SKM-1 treated with dmso at 0.1 percent for 144 hours (cell line): Measurements from ENCODE around the gene SPAG6.

Experiments
- DNase-seq: peaks from one replicate; lab custom pipeline; 2025; ENCODE audit not compliant: unreplicated experiment; lab: John Stamatoyannopoulos, UW

The SPAG6 gene

GRCh38 chr10:22429981-22430421 is 84.7 kb downstream of the SPAG6 start:
- DNase-seq, result no peak

GRCh38 chr10:22433875-22434274 is 88.6 kb downstream of the SPAG6 start:
- no peak for DNase-seq

- no peak for DNase-seq
Measured at GRCh38 chr10:22434521-22434920, 89.2 kb downstream of the SPAG6 start.

- no peak for DNase-seq
Measured at GRCh38 chr10:22435650-22436049, 90.4 kb downstream of the SPAG6 start.

- no peak for DNase-seq
Measured at GRCh38 chr10:22436526-22436892, 91.2 kb downstream of the SPAG6 start.

GRCh38 chr10:22436893-22437619 is 91.8 kb downstream of the SPAG6 start:
- peak; percentile 12 for DNase-seq

GRCh38 chr10:22437620-22438588 is 92.6 kb downstream of the SPAG6 start:
- DNase-seq, result no peak

- DNase-seq, result no peak
Measured at GRCh38 chr10:22438711-22439110, 93.4 kb downstream of the SPAG6 start.

- DNase-seq, result no peak
Measured at GRCh38 chr10:22442063-22442462, 96.8 kb downstream of the SPAG6 start.

- no peak for DNase-seq
Measured at GRCh38 chr10:22442468-22442867, 97.2 kb downstream of the SPAG6 start.

GRCh38 chr10:22443175-22443901 is 98.0 kb downstream of the SPAG6 start:
- no peak for DNase-seq

- no peak for DNase-seq
Measured at GRCh38 chr10:22444219-22444788, 99.0 kb downstream of the SPAG6 start.

- DNase-seq, result no peak
Measured at GRCh38 chr10:22445495-22445894, 100.2 kb downstream of the SPAG6 start.

- DNase-seq, result no peak
Measured at GRCh38 chr10:22447068-22447467, 101.8 kb downstream of the SPAG6 start.

GRCh38 chr10:22451346-22451745 is 106.0 kb downstream of the SPAG6 start:
- no peak for DNase-seq

GRCh38 chr10:22453320-22453719 is 108.0 kb downstream of the SPAG6 start:
- no peak for DNase-seq

GRCh38 chr10:22453948-22454591 is 108.8 kb downstream of the SPAG6 start:
- no peak for DNase-seq

- no peak for DNase-seq
Measured at GRCh38 chr10:22454634-22455033, 109.3 kb downstream of the SPAG6 start.

- DNase-seq, result no peak
Measured at GRCh38 chr10:22455068-22455857, 110.0 kb downstream of the SPAG6 start.

- DNase-seq, result no peak
Measured at GRCh38 chr10:22456486-22456885, 111.2 kb downstream of the SPAG6 start.
